Neural progenitor cell (in vitro differentiated cells): ENCODE measurements around the gene TTLL5. TPM values are rescaled to one million over a fixed set of nuclear protein-coding genes. Genes with fewer than 3 reads are reported as not detected.

Source experiments
- DNase-seq: peaks from one replicate; pipeline ENCODE4 v3.0.0-alpha.2; 2016; ENCODE audit warnings: low spot score
- H2AFZ ChIP-seq: fragments of 200-600 bp; sonication (generic); replicated peaks from 2 replicates; pipeline ENCODE4 v1.6.1; 2016; ENCODE audit warnings: antibody characterized with exemption
- H3F3A ChIP-seq: fragments of 200-600 bp; sonication (generic); 2 replicates; pipeline ENCODE4 v1.6.1; 2016; ENCODE audit warnings: antibody characterized with exemption, low read depth
- H3K27ac ChIP-seq: fragments of 200-600 bp; sonication (generic); 2 replicates; pipeline ENCODE4 v1.5.1; 2016; ENCODE audit warnings: mild to moderate bottlenecking
- H3K27me3 ChIP-seq: fragments of 200-600 bp; sonication (generic); 2 replicates; pipeline ENCODE4 v1.6.1; 2016; ENCODE audit warnings: mild to moderate bottlenecking, moderate library complexity
- H3K36me3 ChIP-seq: fragments of 200-600 bp; sonication (generic); 2 replicates; pipeline ENCODE4 v1.5.1; 2016
- H3K4me1 ChIP-seq: fragments of 200-600 bp; sonication (generic); 2 replicates; pipeline ENCODE4 v1.6.1; 2016; ENCODE audit warnings: mixed run types
- H3K4me2 ChIP-seq: fragments of 200-600 bp; sonication (generic); 2 replicates; pipeline ENCODE4 v1.6.1; 2016
- H3K4me3 ChIP-seq: fragments of 200-600 bp; sonication (generic); 2 replicates; pipeline ENCODE4 v1.5.1; 2016
- H3K79me2 ChIP-seq: fragments of 200-600 bp; sonication (generic); 2 replicates; pipeline ENCODE4 v1.6.1; 2016; ENCODE audit warnings: low read depth
- H3K9ac ChIP-seq: fragments of 200-600 bp; sonication (generic); 2 replicates; pipeline ENCODE4 v1.6.1; 2016
- H3K9me3 ChIP-seq: fragments of 200-600 bp; sonication (generic); 2 replicates; pipeline ENCODE4 v1.5.1; 2016; ENCODE audit warnings: low read depth
- H4K20me1 ChIP-seq: fragments of 200-600 bp; sonication (generic); 2 replicates; pipeline ENCODE4 v1.6.1; 2016; ENCODE audit warnings: low read depth
- H3K27ac Mint-ChIP-seq: 3 replicates; pipeline ENCODE4 v1.8.0; 2021; ENCODE audit warnings: mixed read lengths
- H3K27me3 Mint-ChIP-seq: 2 replicates; pipeline ENCODE4 v1.8.0; 2022; ENCODE audit warnings: low read depth, mild to moderate bottlenecking, inconsistent platforms, moderate library complexity, mixed read lengths; ENCODE audit not compliant: insufficient read depth
- H3K36me3 Mint-ChIP-seq: 3 replicates; pipeline ENCODE4 v1.8.0; 2021; ENCODE audit warnings: mixed read lengths
- H3K4me1 Mint-ChIP-seq: 3 replicates; pipeline ENCODE4 v1.8.0; 2021; ENCODE audit warnings: mixed read lengths
- H3K4me3 Mint-ChIP-seq: 3 replicates; pipeline ENCODE4 v1.8.0; 2021; ENCODE audit warnings: mild to moderate bottlenecking, moderate library complexity, mixed read lengths
- H3K9me3 Mint-ChIP-seq: 3 replicates; pipeline ENCODE4 v1.8.0; 2020; ENCODE audit warnings: mixed read lengths
- EZH2 ChIP-seq: fragments of 200-600 bp; sonication (generic); IDR thresholded peaks from 2 replicates; pipeline ENCODE4 v1.6.1; 2017; ENCODE audit warnings: antibody characterized with exemption, mild to moderate bottlenecking, moderate library complexity
- EZH2phosphoT487 ChIP-seq: fragments of 200-600 bp; sonication (generic); IDR thresholded peaks from 2 replicates; pipeline ENCODE4 v1.6.1; 2017; ENCODE audit warnings: antibody characterized with exemption
- total RNA-seq: library from RNA; depleted of rRNA; stranded (reverse); fragments of >200 nt; gene quantifications from 2 replicates; pipeline ENCODE4 v1.2.3, GENCODE V29; 2015; ENCODE audit warnings: low replicate concordance
- TF ChIP-seq, protein P1 (sequence below): fragments of 200-600 bp; sonication (generic); IDR thresholded peaks from 2 replicates; pipeline ENCODE4 v1.5.1; 2017; ENCODE audit warnings: antibody characterized with exemption, mild to moderate bottlenecking

TTLL5 gene
- total RNA-seq, 1 donor from 2014 or later, result 61.4 TPM

DNA sequence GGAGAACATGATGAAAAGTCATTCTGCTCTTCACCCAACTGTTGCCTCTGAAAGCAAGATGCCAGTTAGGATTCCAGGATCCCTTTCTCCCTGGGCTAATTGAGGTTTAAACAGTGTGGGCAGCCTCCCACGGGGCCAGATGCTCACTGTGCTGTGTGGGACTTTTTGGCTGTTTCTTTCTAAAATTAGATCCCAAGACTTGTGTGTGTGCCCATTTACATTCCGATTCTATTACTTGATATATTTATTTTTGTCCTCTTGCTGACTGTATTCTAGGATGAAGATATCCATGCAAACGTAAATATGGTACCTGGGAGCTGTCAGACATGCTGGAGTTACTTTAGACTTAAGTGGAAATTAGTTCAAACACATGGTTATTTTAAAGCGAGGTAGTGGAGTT, 330.7 kb downstream of the TTLL5 start:
- H3K9me3 Mint-ChIP-seq, result no peaks in the 10 kb centered on the region
- no peaks in the 10 kb centered on the region for H3K27me3 Mint-ChIP-seq
- peaks cover 10% of the 10 kb centered on the region for H3K36me3 Mint-ChIP-seq
- Histone ChIP-seq H3K27me3 (no peaks in the 10 kb centered on the region), H3K4me1 (peaks cover under 1% of the 10 kb centered on the region), H3K4me2 (no peak overlapping the region), H2AFZ (no peak overlapping the region), H3F3A (no peaks in the 10 kb centered on the region), H3K4me3 (no peak overlapping the region), H3K36me3 (no peaks in the 10 kb centered on the region), H3K9ac (no peak overlapping the region), H3K27ac (no peak overlapping the region), H3K79me2 (peaks cover 8% of the 10 kb centered on the region), H3K9me3 (no peaks in the 10 kb centered on the region), H4K20me1 (peaks cover 15% of the 10 kb centered on the region)
- no peak overlapping the region for H3K27ac Mint-ChIP-seq
- no peak for TF ChIP-seq EZH2phosphoT487
- TF ChIP-seq, protein P1, sequence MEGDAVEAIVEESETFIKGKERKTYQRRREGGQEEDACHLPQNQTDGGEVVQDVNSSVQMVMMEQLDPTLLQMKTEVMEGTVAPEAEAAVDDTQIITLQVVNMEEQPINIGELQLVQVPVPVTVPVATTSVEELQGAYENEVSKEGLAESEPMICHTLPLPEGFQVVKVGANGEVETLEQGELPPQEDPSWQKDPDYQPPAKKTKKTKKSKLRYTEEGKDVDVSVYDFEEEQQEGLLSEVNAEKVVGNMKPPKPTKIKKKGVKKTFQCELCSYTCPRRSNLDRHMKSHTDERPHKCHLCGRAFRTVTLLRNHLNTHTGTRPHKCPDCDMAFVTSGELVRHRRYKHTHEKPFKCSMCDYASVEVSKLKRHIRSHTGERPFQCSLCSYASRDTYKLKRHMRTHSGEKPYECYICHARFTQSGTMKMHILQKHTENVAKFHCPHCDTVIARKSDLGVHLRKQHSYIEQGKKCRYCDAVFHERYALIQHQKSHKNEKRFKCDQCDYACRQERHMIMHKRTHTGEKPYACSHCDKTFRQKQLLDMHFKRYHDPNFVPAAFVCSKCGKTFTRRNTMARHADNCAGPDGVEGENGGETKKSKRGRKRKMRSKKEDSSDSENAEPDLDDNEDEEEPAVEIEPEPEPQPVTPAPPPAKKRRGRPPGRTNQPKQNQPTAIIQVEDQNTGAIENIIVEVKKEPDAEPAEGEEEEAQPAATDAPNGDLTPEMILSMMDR, result no peak
- TF ChIP-seq EZH2, result no peak
- no peak for DNase-seq
- peaks cover 4% of the 10 kb centered on the region for H3K4me1 Mint-ChIP-seq
- no peak overlapping the region for H3K4me3 Mint-ChIP-seq

DNA sequence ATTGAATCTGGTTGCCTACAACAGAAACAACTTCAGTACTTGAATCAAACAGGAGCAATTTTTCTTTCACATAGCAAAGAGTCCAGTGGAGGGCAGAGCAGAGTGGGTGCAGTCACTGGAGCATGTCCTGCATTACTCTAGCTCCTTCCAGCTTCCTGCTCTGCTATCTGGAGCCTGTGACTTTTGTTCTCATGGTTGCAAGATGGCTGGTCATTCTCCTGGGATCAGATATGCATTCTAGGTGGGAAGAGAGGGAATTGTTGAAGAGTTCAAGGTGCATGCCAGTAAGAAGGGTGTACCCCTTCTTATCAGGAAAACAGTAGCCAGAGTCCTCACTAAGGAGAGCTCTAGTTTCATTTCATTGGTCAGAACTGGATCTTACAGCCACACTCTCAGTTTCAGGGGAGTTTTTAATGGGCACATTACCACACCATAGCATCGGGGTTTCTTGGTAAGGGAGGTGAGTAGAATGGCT, 332.6 kb downstream of the TTLL5 start:
- Histone ChIP-seq H3F3A (no peaks in the 10 kb centered on the region), H3K27me3 (no peaks in the 10 kb centered on the region), H3K4me2 (no peak overlapping the region), H3K9me3 (no peaks in the 10 kb centered on the region), H2AFZ (no peak overlapping the region), H3K4me1 (no peaks in the 10 kb centered on the region), H3K36me3 (no peaks in the 10 kb centered on the region), H3K79me2 (no peaks in the 10 kb centered on the region), H3K27ac (no peak overlapping the region), H3K4me3 (no peak overlapping the region), H3K9ac (no peak overlapping the region), H4K20me1 (peaks cover 14% of the 10 kb centered on the region)
- peaks cover 20% of the 10 kb centered on the region for H3K36me3 Mint-ChIP-seq
- H3K9me3 Mint-ChIP-seq, result no peaks in the 10 kb centered on the region
- no peak for DNase-seq
- no peaks in the 10 kb centered on the region for H3K4me1 Mint-ChIP-seq
- TF ChIP-seq, protein P1, result no peak
- no peak for TF ChIP-seq EZH2phosphoT487
- no peak for TF ChIP-seq EZH2
- H3K27ac Mint-ChIP-seq, result no peak overlapping the region
- no peaks in the 10 kb centered on the region for H3K27me3 Mint-ChIP-seq
- no peak overlapping the region for H3K4me3 Mint-ChIP-seq

GRCh38 chr14:75995372-75996041, 334.5 kb downstream of the TTLL5 start:
- no peak overlapping the region for H3K27ac ChIP-seq

More at GRCh38 chr14:75995372-75996041, 334.5 kb downstream of the TTLL5 start:
- H4K20me1 ChIP-seq, result peaks cover 14% of the 10 kb centered on the region
- H2AFZ ChIP-seq, result no peak overlapping the region
- Mint-ChIP-seq H3K27me3 (peaks cover 2% of the 10 kb centered on the region), H3K36me3 (peaks cover 28% of the 10 kb centered on the region), H3K4me1 (no peaks in the 10 kb centered on the region), H3K9me3 (no peaks in the 10 kb centered on the region), H3K4me3 (no peak overlapping the region), H3K27ac (no peak overlapping the region)
- no peak overlapping the region for H3K4me3 ChIP-seq
- TF ChIP-seq EZH2phosphoT487 (no peak), EZH2 (no peak)
- TF ChIP-seq, protein P1, result no peak
- H3K4me1 ChIP-seq, result no peaks in the 10 kb centered on the region
- H3K9me3 ChIP-seq, result no peaks in the 10 kb centered on the region
- H3K9ac ChIP-seq, result no peak overlapping the region
- H3K79me2 ChIP-seq, result no peaks in the 10 kb centered on the region
- DNase-seq, result no peak
- no peaks in the 10 kb centered on the region for H3K27me3 ChIP-seq
- H3K36me3 ChIP-seq, result no peaks in the 10 kb centered on the region
- H3K4me2 ChIP-seq, result no peak overlapping the region
- no peaks in the 10 kb centered on the region for H3F3A ChIP-seq
